Measurements from ENCODE around the gene ZNF892. TPM values are rescaled to one million over a fixed set of nuclear protein-coding genes. Genes with fewer than 3 reads are reported as not detected.

ZNF892 gene
- 21.1 TPM for total RNA-seq (ENCODE audit: unreplicated experiment)
- long read RNA-seq, partial matches to known transcripts, result 0 of 1 reads
- long read RNA-seq, other reads (novel, unspliced or antisense), result 1 of 1 reads

GRCh38 chr2:95207111-95207961, at the start of gene ZNF892:
Gene ZNF892, plus strand, starts transcription at chr2:95207521. Its CDS starts 295 bp downstream, at chr2:95207816.
- Mint-ChIP-seq H3K9me3 (ENCODE audit: unreplicated experiment) (peaks cover 15% of the 10 kb centered on the region), H3K4me1 (ENCODE audit: low read depth, unreplicated experiment) (peaks cover 8% of the 10 kb centered on the region), H3K4me3 (ENCODE audit: unreplicated experiment) (peak within 1 kb of the TSS; percentile 94), H3K36me3 (ENCODE audit: unreplicated experiment) (peaks cover 38% of the 10 kb centered on the region), H3K27ac (ENCODE audit: unreplicated experiment) (peak within 1 kb of the TSS; percentile 89), H3K27me3 (ENCODE audit: unreplicated experiment) (peaks cover 4% of the 10 kb centered on the region)
- peak; percentile 99 for DNase-seq
- TF ChIP-seq, protein P1, sequence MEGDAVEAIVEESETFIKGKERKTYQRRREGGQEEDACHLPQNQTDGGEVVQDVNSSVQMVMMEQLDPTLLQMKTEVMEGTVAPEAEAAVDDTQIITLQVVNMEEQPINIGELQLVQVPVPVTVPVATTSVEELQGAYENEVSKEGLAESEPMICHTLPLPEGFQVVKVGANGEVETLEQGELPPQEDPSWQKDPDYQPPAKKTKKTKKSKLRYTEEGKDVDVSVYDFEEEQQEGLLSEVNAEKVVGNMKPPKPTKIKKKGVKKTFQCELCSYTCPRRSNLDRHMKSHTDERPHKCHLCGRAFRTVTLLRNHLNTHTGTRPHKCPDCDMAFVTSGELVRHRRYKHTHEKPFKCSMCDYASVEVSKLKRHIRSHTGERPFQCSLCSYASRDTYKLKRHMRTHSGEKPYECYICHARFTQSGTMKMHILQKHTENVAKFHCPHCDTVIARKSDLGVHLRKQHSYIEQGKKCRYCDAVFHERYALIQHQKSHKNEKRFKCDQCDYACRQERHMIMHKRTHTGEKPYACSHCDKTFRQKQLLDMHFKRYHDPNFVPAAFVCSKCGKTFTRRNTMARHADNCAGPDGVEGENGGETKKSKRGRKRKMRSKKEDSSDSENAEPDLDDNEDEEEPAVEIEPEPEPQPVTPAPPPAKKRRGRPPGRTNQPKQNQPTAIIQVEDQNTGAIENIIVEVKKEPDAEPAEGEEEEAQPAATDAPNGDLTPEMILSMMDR (IDR thresholded peaks at IDR 0.05; ENCODE audit: partially characterized antibody, unreplicated experiment), result no peak

DNA sequence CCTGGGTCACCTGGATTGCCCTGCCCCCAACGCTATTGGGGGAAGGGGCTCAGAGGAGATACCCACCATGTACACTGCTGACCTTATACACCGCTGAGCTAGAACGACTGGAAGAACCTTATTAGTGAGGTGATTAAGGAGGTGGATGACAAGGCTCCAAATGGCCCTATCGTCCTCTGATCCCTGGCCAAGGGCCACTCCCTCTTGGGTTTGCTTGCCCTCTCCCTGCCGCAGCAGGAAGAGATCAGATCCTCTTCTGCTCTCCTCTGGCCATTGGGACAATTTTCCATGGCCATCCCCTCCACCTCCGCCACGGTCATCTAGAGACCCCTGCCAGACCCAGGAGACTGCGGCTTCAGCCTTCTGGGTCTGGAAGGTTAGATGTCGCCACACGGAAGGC, 48.9 kb upstream of the ZNF892 start:
- TF ChIP-seq, protein P1 (IDR thresholded peaks at IDR 0.05; ENCODE audit: partially characterized antibody, unreplicated experiment), result no peak
- Mint-ChIP-seq H3K4me3 (ENCODE audit: unreplicated experiment) (peak overlapping the region; percentile 90), H3K27me3 (ENCODE audit: unreplicated experiment) (peaks cover 4% of the 10 kb centered on the region)

DNA sequence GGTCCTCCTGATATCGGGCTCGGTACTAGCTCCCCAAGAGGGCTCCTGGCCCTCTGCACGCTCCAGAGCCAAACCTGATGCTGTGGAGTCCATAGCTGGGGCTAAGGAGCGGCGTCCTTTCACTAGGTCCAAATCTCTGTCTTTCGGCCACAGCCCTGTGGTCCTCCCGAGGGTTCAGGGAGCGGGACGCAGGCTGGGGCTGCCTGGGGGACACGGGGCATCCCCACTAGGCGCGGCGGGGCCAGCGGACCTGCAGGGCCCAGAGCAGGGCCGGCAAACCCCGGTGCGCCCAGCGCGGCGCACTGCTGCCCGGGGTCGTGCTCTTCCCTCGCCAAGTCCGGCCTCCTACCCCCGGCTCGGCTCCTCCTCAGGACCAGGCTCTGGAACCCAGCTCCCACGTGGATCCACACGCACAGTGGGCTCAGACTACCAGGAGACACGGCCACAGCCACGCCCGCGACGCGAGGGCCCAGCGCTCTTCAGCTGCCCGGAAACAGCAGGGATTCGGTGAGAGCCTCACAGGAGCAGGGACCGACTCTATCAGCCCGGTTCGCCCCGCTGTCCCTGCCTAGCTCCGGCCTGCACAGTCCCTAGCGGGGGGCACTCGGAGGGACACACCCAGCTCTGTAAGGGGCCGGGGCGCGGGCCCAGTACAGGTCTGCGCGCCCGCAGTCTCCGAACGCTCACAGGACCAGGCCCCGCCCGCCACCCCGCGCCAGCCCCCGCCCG, 48.3 kb upstream of the ZNF892 start:
- peak; percentile 65 for DNase-seq
- Mint-ChIP-seq H3K4me1 (ENCODE audit: low read depth, unreplicated experiment) (peaks cover 2% of the 10 kb centered on the region), H3K27me3 (ENCODE audit: unreplicated experiment) (peaks cover 4% of the 10 kb centered on the region), H3K9me3 (ENCODE audit: unreplicated experiment) (peaks cover 3% of the 10 kb centered on the region), H3K27ac (ENCODE audit: unreplicated experiment) (peak overlapping the region; percentile 38), H3K4me3 (ENCODE audit: unreplicated experiment) (peak overlapping the region; percentile 90), H3K36me3 (ENCODE audit: unreplicated experiment) (peaks cover 27% of the 10 kb centered on the region)
- TF ChIP-seq, protein P1 (IDR thresholded peaks at IDR 0.05; ENCODE audit: partially characterized antibody, unreplicated experiment), result no peak

More for the DNA sequence above, 48.9 kb upstream of the ZNF892 start:
- Mint-ChIP-seq H3K27ac (ENCODE audit: unreplicated experiment) (no peak overlapping the region), H3K4me1 (ENCODE audit: low read depth, unreplicated experiment) (peaks cover 2% of the 10 kb centered on the region), H3K36me3 (ENCODE audit: unreplicated experiment) (peaks cover 30% of the 10 kb centered on the region), H3K9me3 (ENCODE audit: unreplicated experiment) (peaks cover 3% of the 10 kb centered on the region)
- DNase-seq, result no peak

- H3K27me3 Mint-ChIP-seq (ENCODE audit: unreplicated experiment), result peaks cover 4% of the 10 kb centered on the region
Observed at GRCh38 chr2:95159690-95160449, 47.5 kb upstream of the ZNF892 start, which contains the start of gene ZNF514. Gene ZNF514, minus strand, starts transcription at chr2:95159848. Its CDS starts 6,595 bp downstream, at chr2:95153253.

More at GRCh38 chr2:95159690-95160449, 47.5 kb upstream of the ZNF892 start, which contains the start of gene ZNF514:
- Mint-ChIP-seq H3K9me3 (ENCODE audit: unreplicated experiment) (peaks cover 5% of the 10 kb centered on the region), H3K4me1 (ENCODE audit: low read depth, unreplicated experiment) (peaks cover 4% of the 10 kb centered on the region), H3K4me3 (ENCODE audit: unreplicated experiment) (peak within 1 kb of the TSS; percentile 90), H3K36me3 (ENCODE audit: unreplicated experiment) (peaks cover 19% of the 10 kb centered on the region), H3K27ac (ENCODE audit: unreplicated experiment) (peak within 1 kb of the TSS; percentile 80)
- TF ChIP-seq, protein P1 (IDR thresholded peaks at IDR 0.05; ENCODE audit: partially characterized antibody, unreplicated experiment), result no peak
- DNase-seq, result peak; percentile 83

All from glutamatergic neuron (in vitro differentiated cells).